HG02610 (cell line): ENCODE data around the gene DIAPH3.
A peak's percentile ranks its signal among the peaks of the same experiment; 100 is the strongest.
"Not testable (repeated sequence)": the region's sequence is repeated elsewhere in the genome, so short reads cannot be mapped to it uniquely, and the experiment has no call there.

Source experiments
- ATAC-seq: cut with Tn5 transposase; IDR thresholded peaks from one replicate; pipeline ENCODE4 v1.9.1; 2021; ENCODE audit warnings: mild to moderate bottlenecking, moderate library complexity; ENCODE audit not compliant: unreplicated experiment

Gene DIAPH3

GRCh38 chr13:60095300-60095699 lies 68.4 kb downstream of the DIAPH3 start:
- no peak for ATAC-seq

GRCh38 chr13:60094385-60095088 lies 69.2 kb downstream of the DIAPH3 start:
- ATAC-seq = no peak

GRCh38 chr13:60093425-60094019 lies 70.2 kb downstream of the DIAPH3 start:
- ATAC-seq = no peak

GRCh38 chr13:60091573-60091972 lies 72.2 kb downstream of the DIAPH3 start:
- ATAC-seq = no peak

- ATAC-seq = no peak
Observed at GRCh38 chr13:60090574-60090973, 73.2 kb downstream of the DIAPH3 start.

GRCh38 chr13:60083780-60084179 lies 79.9 kb downstream of the DIAPH3 start:
- not testable (repeated sequence) for ATAC-seq

GRCh38 chr13:60080850-60081249 lies 82.9 kb downstream of the DIAPH3 start:
- ATAC-seq = no peak

GRCh38 chr13:60078226-60078625 lies 85.5 kb downstream of the DIAPH3 start:
- ATAC-seq = no peak

- ATAC-seq = no peak
Observed at GRCh38 chr13:60075850-60076249, 87.9 kb downstream of the DIAPH3 start.

GRCh38 chr13:60074397-60074796 lies 89.3 kb downstream of the DIAPH3 start:
- peak; percentile 58 for ATAC-seq

- no peak for ATAC-seq
Observed at GRCh38 chr13:60066226-60066625, 97.5 kb downstream of the DIAPH3 start.

- ATAC-seq = no peak
Observed at GRCh38 chr13:60062502-60062901, 101.2 kb downstream of the DIAPH3 start.

GRCh38 chr13:60061737-60062136 lies 102.0 kb downstream of the DIAPH3 start:
- no peak for ATAC-seq

GRCh38 chr13:60051754-60052285 lies 111.9 kb downstream of the DIAPH3 start:
- no peak for ATAC-seq

- not testable (repeated sequence) for ATAC-seq
Observed at GRCh38 chr13:60048353-60048752, 115.4 kb downstream of the DIAPH3 start.

GRCh38 chr13:60047918-60048317 lies 115.8 kb downstream of the DIAPH3 start:
- ATAC-seq = no peak

- no peak for ATAC-seq
Observed at GRCh38 chr13:60044321-60044720, 119.4 kb downstream of the DIAPH3 start.

GRCh38 chr13:60043262-60043661 lies 120.5 kb downstream of the DIAPH3 start:
- no peak for ATAC-seq

- ATAC-seq = not testable (repeated sequence)
Observed at GRCh38 chr13:60040668-60041067, 123.1 kb downstream of the DIAPH3 start.

GRCh38 chr13:60035874-60036273 lies 127.9 kb downstream of the DIAPH3 start:
- ATAC-seq = no peak

- ATAC-seq = no peak
Observed at GRCh38 chr13:60032851-60033250, 130.9 kb downstream of the DIAPH3 start.

- ATAC-seq = no peak
Observed at GRCh38 chr13:60028021-60028420, 135.7 kb downstream of the DIAPH3 start.
